ENCODE measurements around the gene SLC2A9.

- TF ChIP-seq EP300 (IDR thresholded peaks at IDR 0.05; ENCODE audit: borderline replicate concordance) (no peak), FOXM1 (IDR thresholded peaks at IDR 0.05; ENCODE audit: borderline replicate concordance, low read depth) (no peak), REST (IDR thresholded peaks at IDR 0.05; ENCODE audit: low read depth) (no peak)
Observed at GRCh38 chr4:9932771-9933170, 88.5 kb downstream of the SLC2A9 start.
